Astrocyte of the spinal cord (primary cell): Measurements from ENCODE around the gene NDOR1.

Source experiments
- DNase-seq: peaks from one replicate; pipeline ENCODE4 v3.0.0; 2011; ENCODE audit warnings: low read depth, low spot score
- H3K4me3 ChIP-seq: 2 replicates; pipeline ENCODE4 v1.5.1; 2011; ENCODE audit warnings: low read depth, mild to moderate bottlenecking, low read length, moderate library complexity
- CTCF ChIP-seq: IDR thresholded peaks from 2 replicates; pipeline ENCODE4 v1.5.1; 2012; ENCODE audit warnings: low read depth, mild to moderate bottlenecking, low read length, inconsistent platforms
- in situ Hi-C: cut with HindIII; loops from 2 replicates; pipeline ENCODE4 v1.10.0; 2017; ENCODE audit warnings: low sequenced_read_pairs

The NDOR1 gene

GRCh38 chr9:137168904-137169856, 36.3 kb upstream of the NDOR1 start:
- no peak for TF ChIP-seq CTCF
- peak; percentile 17 for DNase-seq
- H3K4me3 ChIP-seq = no peak overlapping the region
- in situ Hi-C loops = no loop called here

DNA sequence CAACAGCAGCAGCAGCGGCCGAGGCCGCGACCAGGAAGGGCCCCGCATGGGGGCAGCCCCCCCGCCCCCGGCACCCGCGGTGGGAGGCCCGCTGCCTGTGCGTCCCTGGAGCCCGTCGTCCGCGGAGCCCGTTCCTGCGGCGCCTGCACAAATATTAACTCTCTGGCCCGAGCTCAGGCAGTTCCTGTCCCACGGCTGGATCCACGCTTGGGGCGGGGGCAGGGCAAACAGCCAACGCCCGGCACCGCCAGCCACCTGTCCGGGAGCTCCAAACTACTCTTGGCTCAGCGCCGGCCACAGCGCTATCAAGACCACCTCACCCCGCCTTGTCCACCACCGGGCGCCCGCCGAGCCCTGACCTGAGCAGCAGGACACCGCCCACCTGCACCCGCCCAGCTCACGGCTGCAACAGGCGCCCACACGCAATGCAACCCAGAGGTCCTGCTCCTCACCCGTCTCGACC, 35.6 kb upstream of the NDOR1 start, which contains the start of gene LRRC26:
Gene LRRC26 (minus strand): TSS at position 156 of the 463 bp plus-strand sequence. CDS start 108 bp downstream, at position 48.
- TF ChIP-seq CTCF = no peak
- no peak within 1 kb of the TSS for H3K4me3 ChIP-seq
- DNase-seq = no peak
- in situ Hi-C loops = no loop called here

- no peak overlapping the region for H3K4me3 ChIP-seq
- DNase-seq = no peak
- TF ChIP-seq CTCF = no peak
- in situ Hi-C loops = no loop called here
Observed at GRCh38 chr9:137170486-137171148, 34.9 kb upstream of the NDOR1 start.

- no peak for DNase-seq
- in situ Hi-C loops = no loop called here
- no peak for TF ChIP-seq CTCF
- no peak overlapping the region for H3K4me3 ChIP-seq
Observed at GRCh38 chr9:137171149-137171900, 34.2 kb upstream of the NDOR1 start.

GRCh38 chr9:137172901-137173795, 32.4 kb upstream of the NDOR1 start:
- no peak for TF ChIP-seq CTCF
- no peak for DNase-seq
- in situ Hi-C loops = no loop called here
- H3K4me3 ChIP-seq = no peak overlapping the region
